Non-pigmented ciliary epithelial cell (primary cell): ENCODE data around the gene CDH4.

ENCODE experiments used
- DNase-seq: peaks from one replicate; pipeline ENCODE4 v3.0.0-alpha.2; 2010; ENCODE audit warnings: low read depth

CDH4 gene

DNA sequence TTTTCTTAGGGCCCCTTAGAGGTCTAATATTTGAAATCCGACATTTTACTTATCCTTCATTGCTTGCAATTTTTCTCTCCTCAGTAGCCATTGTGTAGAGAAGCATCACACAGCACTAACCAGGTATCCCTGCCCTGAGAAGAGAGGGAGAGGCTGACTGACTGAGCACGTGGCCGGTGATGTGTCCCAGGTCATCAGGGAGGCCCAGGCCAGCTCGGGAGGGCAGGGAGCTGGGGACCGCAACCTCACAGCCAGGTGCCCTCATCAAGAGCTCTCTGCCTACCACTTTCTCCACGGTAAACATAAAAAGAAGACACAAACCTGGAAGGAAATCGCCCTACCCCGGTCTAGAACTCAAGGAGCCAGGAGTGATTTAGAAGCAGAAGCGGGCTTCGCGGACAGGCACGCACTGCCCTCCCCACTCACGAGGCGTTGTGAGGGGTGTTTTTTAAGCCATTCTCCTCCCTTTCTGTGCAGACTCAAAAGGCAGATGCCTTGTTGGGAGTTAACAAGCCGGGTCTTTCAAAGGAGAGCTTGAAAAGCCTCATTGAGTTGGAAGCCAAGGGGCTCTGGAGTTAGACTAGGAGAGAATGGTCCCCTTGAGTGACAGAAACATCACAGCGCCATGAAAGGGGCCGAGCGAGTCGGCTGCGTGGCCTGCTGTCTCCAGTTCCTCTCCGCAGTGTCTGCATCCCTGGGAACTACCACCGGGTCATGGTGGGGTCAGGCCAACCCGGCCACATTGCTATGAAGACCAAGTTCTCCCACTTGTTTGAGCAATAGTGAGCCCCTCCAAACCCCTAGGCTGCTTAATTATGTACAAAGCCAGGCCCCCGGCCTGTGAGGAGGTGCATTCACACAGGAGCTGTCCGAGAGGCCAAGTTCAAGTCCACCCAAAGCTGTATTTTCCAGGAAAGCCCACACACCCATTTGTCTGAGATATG is 285.4 kb downstream of the CDH4 start:
- DNase-seq: no peak

DNA sequence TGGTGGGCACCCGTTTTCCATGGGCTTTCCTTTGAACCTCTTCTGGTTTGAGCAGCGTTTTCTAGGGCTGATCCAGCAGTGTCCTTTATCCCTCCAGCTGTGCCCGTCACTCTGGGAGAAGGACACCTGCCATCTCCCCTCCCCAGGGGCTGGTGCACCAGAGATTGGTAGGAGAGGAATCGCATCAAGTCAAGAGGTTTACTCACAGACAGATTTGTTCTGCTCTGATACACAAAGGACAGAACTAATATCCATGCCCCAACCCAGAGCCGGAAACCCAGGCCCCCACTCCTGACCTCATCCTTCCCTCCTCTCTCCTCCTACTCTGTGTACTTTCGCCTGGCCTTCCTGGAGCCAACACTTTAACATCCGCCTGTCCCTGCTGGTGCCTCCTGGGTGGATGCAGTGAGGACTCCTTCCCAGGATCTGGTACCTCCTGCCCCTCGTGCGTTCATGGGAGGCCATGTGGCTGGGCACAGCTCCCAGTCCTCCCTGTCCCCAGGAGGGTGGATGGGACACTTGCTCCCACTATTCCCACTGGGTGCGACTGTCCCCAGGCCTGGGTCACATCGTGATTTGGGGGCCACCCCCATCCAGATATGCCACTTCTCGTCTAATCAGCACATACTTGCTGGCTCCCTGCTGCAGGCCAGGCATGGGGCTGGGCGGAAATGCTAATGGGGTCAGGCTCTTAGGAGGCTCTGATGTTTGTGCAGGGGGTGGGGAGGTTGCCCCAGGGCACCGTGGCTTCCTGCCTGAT is 286.3 kb downstream of the CDH4 start:
- DNase-seq: no peak

DNA sequence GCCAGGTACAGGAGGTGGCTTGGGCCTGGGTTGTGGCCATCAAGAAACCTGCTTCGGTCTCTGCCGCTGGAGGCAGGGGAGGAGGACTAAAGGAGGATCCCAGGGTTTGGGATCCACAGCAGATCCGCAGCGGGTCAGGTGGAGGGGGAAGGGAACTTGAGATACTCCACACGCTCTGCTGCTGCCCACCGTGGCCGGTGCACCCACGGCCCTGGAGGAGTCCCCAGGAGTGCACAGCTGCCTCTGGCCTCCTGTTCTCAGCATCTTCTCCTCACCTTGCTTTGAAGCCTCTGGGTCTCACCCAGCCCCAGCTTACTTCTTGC is 286.8 kb downstream of the CDH4 start:
- no peak for DNase-seq

DNA sequence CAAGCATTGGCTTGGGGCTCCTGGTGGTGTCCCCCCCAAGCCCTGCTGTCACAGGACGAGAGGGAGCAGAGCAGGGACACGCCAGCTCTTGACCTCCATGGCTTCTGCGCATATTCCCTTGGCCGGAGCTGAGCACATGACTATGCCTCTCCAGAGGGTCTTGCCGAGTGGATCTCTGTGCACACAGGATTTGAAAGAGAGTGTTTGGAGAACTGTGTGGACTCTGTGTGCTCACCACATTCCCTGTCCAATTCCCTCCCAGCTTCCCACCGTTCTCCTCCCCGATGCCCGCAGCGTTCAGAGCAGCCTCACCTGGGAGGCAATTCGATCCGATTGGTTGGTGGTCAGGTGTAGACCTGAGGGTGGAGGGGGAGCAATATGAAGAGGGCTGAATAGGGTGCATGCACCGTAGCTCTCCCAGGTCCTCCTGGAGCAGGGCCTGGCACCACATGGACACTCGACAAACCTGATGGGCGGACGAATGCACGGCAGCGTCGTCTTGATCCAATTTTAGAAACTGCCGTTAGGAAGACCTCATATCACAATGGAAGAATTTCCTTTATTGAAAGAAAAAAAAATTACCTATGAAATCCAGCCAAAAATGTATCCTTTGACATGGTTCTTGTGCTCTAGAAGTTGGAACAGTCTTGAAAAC is 287.8 kb downstream of the CDH4 start:
- DNase-seq: no peak

DNA sequence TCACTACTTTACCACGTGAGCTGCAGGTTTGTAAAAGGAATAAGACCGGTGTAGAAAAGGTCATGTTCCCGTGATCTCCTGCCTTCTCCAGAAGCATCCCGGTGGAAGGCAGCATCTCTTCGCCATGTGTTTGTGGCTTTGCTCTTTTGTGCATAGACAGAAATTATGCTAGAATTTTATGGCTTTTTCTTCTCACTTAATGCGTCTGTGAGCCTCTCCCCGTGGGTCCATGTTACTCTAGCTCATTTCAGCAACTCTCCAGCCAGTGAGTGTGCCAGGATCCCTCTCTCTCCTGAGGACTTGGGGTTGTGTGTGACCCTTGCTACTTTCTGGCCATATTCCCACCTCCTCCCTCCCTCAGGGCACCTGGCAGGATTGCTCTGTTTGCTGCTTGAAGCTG is 289.5 kb downstream of the CDH4 start:
- no peak for DNase-seq

DNA sequence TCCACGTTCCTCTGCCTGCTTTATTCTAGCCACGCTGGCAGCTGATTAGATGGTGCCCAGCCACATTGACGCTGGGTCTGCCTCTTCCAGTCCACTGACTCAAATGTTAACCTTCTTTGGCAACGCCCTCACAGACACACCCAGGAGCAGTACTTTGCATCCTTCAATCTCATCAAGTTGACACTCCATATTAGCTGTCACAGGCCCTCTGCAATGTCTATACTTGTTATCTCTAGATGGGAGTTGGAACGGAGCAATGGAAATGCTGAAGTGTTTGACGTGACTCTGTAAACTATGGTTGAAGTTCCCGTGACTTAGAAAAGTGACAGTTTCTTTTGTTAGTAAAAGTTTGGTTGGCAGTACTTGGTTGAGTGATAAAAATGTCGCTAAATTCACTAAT is 291.0 kb downstream of the CDH4 start:
- DNase-seq: no peak

DNA sequence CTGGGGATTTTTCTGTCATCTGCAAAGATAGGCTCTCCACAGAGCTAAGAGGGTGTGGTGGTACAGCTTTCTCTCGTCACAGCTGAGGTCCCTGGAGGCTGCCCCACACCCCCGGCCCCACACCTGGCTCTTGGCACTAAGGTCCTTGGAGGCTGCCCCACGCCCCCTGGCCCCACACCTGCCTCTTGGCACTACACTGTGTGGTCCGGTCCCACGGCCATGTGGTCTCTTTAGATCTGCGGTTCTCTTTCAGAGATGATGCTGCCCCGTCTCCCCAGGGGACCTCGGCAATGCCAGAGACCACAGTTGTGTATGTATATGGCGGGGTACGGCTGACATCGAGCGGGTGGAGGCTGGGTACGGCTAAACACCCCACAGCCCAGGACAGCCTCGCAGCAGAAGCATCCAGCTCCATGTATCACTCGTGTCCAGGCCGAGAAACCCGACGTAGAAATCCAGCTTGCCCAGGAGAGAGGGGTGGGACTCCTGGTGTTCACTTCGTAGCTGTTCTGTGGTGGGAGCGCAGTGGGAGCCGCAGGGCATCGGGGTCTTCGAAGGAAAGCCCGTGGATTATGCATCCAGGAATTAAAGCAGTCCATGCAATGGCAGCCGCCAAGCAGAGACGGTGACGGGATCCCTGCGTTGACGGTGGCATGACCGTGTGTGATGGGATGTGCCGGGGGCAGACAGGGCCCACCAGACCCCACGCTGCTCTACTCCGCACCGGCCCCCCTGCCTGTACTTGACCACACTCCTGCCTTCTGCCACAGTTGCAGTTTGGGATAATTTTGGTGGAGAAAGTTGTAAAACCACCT is 292.1 kb downstream of the CDH4 start:
- no peak for DNase-seq

DNA sequence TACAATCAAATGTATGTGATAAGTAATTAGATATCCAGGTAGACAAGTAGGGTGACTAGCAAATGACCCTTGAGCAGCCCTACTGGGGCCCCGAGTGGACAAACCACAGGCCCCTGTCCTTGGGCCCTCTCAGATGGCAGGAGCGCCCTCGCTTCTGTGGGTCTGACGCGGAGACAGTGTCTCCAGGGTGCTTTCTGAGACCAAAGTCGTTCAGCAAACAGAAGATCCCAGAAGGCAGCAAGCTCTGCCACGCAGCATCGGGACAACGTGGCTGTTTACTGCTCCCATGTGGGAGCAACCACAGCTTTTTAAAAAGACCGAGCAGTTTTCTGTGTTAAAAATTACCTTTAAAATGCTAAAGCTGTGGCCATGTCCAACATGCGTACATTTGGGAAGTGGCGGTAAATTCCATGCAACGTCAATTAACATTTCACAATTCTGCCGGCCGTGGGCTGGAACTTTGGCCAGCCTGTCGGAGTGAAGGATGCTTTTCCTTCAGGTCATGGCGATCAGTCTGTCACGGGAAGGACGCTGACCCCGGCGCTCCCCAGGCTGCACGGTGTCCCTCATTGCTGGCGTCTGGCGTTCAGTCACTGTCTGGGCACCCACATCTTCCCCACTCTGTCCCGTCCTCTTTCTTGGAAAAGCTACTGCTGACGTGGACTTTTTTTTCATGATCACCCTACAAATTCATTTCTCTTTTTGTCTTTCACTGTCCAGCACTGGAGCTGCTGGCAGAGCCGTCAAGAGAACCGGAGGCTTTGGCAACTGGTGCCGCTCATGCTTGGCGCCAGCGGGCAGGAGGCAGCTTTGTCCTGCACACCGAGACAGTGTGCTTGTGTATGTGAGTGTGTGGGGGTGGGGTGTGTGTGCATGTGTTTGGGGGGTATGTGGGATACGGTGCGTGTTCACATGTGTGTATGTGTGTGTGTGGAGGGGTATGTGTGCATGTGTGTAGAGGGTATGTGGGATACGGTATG is 293.1 kb downstream of the CDH4 start:
- DNase-seq: no peak

DNA sequence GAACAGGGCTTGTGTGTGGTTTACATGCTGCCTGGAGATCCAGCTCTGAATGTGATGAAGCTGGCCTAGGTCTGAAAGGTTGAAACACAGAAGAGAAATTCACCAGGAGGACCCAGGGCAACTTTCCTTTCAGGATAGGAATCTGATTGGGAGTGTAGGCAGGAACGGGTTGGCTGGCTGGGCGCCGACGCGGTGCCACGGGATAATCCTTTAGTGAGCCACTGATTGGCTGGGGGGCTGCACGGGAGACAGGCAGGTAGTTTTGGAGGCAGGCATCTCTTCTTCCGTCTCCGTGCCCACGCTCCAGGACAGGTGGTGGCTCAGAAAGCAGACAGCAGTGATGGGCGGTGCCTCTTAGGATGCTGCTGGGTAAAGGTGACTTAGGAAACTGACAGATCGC is 294.6 kb downstream of the CDH4 start:
- no peak for DNase-seq

DNA sequence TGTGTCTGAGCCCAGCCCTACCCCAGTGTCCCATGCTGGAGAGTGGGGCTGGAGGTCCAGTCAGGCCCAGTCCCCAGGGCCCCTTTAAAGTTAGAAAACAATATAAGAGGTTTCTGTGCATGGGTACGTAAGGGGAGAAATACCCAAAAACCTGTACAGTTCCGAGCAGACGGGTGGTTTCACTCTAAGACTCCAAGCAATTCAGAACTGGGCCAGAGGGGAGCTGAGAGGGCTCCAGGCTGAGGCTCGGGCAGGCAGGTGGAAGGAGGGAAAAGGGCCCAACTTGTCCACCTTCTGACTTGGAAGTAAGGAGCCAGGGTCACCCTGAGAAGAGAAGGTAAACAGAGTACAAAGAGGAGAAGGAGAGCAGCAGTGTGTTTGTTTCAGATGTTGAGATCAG is 296.0 kb downstream of the CDH4 start:
- DNase-seq: no peak

DNA sequence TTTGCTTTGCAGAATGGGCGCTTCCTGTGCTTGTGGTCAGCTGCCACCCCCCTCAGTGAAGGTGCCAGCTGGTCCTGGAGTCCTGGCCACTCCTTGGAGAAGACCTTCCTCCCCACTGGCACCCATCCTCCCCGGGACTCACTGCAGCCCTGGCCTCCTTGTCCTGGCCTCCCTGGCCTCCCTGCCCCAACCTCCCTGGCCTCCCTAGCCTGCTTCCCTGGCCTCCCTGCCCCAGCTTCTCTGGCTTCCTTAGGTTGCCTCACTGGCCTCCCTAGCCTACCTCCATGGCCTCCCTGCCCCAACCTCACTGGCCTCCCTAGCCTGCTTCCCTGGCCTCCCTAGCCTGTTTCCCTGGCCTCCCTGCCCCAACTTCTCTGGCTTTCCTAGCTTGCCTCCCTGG is 297.8 kb downstream of the CDH4 start:
- DNase-seq: no peak

DNA sequence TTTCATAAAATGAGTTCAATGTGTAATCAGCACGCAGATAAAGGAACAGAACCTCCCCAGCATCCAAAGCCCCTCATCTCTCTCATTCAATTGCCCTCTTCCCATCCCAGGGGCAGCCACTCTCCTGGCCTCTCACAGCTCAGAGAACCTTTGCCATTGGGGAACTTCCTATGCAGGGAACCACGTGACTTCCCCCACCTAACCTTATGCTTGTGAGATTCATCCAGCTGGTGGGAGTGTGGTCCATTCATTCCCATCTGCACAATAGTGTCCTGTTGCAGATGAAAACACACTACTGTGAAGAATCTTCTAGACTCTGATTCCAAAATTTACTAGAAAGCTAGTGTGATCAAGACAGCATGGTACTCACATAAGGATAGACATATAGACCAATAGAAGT is 299.3 kb downstream of the CDH4 start:
- DNase-seq: no peak

DNA sequence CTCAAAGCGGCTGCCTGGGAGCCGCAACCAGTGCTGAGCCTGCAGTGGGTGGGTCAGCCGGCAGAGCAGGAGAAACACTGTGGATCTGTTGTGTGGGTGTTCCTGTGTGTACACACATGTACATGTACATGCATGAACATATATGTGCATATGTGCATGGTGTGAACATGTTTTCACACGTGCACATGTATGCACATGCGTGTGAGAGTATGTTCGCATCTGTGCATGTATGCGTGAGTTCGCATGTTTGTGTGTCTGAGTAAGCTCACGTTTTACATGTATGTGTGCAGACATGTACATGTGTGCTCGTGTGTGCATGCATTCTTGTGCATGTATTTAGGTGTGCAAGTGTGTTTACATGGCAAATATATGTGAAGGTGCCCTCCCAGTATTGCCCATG is 302.6 kb downstream of the CDH4 start:
- no peak for DNase-seq

DNA sequence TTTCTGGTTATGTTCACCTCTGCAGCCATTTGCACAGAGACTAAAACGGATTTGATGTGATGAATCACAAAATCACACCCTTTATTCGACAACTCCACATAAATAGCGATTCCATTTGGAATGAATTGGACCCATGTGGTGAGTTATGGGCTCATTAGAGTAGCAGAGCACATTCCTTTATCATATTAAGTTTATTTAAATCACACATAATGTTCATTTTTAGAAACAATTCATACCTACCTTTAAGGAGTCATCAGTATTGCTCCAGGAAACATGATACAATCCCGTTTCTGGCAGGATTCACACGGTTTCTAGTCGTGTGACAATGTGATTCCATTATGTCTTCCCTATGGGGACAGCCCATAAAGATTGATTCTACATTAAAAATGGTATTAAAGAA is 303.5 kb downstream of the CDH4 start:
- no peak for DNase-seq

DNA sequence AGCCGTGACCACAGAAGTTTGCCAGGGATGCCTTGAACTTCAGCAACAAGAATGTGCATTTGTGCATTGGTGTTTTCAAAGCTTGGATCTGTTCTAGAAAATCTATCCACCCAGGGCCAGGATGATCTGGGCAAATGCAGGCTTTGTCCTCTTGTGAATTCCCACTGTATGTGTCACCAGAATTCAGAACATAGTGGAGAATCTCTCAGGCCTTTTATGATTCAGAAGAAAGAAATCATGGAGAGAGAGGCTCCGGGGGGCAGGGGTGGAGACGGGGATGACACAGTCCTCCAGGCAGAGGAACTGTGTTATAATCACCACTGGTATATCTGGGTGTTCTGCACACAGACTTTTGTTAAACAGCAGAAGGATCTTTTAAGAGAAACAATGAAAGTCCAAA is 304.1 kb downstream of the CDH4 start:
- peak; percentile 65 for DNase-seq

DNA sequence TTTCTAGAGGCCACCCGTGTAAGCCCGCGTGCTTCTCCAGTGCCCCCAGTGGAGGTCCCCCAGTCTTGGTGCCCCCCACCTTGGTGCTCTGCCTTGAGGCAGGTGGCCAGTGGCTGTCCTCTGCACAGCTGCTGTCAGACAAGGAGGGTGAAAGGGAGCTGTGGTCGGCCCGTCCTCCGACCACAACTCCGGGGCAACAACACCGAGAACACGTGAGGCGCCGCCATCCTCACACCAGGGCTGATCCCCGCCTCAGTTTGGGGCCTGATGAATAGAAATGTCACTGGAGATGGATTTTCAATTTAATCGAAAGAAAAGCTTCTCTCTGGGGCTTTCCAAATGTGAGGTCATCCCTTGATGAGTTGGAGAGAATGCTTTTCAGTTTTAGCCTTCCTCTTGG is 304.6 kb downstream of the CDH4 start:
- DNase-seq: no peak

DNA sequence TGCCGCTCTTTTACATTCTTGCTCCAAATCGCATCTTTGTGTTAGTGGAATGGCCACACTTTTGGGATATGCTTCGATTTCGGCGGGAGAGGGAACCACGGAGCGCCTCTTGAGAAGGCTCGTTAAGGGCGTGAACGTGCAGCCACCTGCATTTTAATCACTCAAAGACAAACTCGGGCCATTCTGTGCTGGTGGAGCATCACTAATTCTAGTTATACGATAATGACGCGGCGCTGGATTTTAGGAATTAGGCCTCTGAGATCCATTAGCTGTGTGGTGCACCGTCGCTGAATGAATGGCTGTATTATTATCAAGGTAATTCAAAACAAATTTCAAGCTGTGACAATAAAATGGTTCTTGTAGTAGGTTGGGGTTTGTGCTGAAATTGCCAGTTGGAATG is 305.6 kb downstream of the CDH4 start:
- DNase-seq: no peak

DNA sequence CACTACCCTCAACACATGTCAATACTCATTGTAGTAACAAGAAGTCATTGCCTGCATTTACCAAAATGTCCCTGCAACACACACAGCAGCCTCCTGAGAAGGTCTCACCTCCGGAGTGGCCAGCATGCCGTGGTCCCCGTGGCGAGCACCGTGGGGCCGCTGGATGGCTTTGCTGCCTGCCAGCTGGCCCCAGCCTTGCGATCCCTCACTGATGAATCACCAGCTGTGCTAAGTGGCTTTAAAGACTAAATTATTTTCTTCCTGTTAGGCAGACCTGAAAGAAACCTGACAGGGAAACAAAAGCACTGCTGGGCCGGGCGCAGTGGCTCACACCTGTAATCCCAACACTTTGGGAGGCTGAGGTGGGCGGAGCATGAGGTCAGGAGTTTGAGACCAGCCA is 306.7 kb downstream of the CDH4 start:
- peak; percentile 4 for DNase-seq

DNA sequence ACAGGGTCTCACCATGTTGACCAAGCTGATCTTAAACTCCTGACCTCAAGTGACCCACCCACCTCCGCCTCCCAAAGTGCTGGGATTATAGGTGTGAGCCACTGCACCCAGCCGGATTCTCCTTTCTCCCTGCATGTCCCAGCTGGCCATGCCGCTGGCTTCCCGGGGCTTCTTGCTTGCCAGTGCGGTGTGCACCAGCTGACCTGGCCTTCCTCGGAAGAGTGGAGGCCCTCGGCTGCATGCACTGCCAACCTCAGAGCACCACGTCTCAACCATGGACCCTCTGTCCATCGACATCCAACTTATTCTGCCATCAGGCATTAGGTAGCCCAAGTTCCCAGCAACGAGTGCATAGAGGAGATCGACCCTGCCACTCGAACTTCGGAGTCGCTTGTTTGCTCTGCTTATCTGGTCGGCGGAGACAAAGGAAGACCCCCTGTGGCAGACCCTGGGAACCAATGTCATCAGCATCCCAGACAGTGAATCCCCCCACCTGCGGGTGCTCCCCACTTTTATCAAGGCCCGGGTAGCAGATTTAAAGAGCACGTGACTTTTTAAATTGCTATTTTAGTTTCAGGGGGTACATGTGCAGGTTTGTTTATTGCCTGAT is 307.8 kb downstream of the CDH4 start:
- no peak for DNase-seq

DNA sequence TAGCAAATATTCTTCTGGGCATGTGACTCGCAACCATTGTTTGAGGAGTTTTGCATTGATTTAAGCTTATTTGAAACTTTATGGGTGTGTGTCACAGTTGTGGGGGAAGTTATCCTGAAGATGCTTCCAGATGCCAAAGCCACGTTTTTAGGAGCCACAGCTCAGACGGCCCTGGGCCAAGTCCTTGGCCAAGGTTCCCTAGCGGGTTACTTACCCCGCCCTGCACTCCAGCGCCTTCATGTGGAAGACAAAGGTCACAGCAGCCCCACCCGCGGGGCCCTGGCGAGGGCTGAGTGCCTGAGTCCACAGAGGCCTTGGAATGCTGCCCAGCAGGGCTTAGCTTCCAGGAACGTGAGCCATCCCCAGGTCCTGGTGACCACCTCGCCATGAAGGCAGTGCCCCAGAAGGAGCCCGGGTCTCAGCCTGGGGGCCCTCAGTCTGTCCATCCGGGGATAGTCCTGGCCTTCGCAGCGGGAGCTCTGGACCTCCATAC is 308.3 kb downstream of the CDH4 start:
- no peak for DNase-seq
